Stimulated activated CD4-positive, alpha-beta T cell treated with anti-CD3 and anti-CD28 coated beads, Interleukin-1b, Interleukin-23, amount 100 ng/mL, for 1 hour (primary cell): ENCODE measurements around the gene SOX8.
"Not testable (repeated sequence)": the region's sequence is repeated elsewhere in the genome, so short reads cannot be mapped to it uniquely, and the experiment has no call there.

ENCODE experiments used
- DNase-seq, 2 donors: peaks; one replicate each; pipeline ENCODE4 v3.0.0-alpha.2; 2020; ENCODE audit warnings: low read depth in 2 of 2

SOX8 gene

DNA sequence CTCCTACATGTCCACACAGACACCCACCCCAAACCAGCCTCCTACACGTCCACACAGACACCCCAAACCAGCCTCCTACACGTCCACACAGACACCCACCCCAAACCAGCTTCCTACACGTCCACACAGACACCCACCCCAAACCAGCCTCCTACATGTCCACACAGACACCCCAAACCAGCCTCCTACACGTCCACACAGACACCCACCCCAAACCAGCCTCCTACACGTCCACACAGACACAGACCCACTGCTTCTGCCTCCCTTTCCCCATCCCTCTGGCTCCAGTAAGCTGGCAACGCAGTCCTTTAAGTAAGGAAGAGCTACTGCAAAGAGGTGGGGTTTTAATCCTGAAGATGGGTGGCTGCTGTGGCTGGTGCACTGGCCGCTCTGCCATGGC is 27.8 kb upstream of the SOX8 start:
- not testable (repeated sequence) for DNase-seq

DNA sequence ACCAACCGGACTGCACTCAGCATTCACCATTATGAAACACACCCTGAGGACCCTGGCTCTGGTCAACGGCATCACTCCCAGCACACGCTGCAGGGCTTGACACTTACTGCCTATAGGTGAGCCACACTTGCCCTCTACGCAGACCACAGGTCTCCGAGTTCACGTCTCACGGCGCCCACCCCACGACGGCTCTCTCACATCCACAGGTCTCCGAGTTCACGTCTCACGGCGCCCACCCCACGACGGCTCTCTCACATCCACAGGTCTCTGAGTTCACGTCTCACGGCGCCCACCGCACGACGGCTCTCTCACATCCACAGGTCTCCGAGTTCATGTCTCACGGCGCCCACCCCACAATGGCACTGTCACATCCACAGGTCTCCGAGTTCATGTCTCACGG is 25.8 kb upstream of the SOX8 start:
- DNase-seq: not testable (repeated sequence)

- no peak for DNase-seq
Observed at GRCh38 chr16:959232-960040, 22.1 kb upstream of the SOX8 start.

- DNase-seq: no peak
Observed at GRCh38 chr16:962366-962765, 19.2 kb upstream of the SOX8 start.

- no peak for DNase-seq
Observed at GRCh38 chr16:962901-963814, 18.4 kb upstream of the SOX8 start.

DNA sequence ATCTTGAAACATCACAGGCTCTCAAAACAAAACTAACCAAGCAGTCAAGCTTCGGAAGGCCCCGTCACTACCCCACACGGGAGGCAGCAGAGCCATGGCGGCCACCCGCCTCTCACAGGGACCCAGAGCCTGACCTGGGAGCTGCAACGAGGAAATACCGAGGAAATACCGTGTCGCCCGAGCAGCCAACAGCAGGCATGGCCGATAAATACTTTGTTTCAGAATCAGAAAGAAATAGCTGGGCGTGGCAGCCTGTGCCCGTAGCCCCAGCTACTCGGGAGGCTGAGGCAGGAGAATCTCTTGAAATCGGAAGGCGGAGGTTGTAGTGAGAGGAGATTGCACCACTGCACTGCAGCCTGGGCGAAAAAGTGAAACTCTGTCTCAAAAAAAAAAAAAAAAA is 17.7 kb upstream of the SOX8 start:
- DNase-seq: no peak

GRCh38 chr16:964356-965035 is 17.1 kb upstream of the SOX8 start:
- peak; percentile 21 to 65 for DNase-seq

DNA sequence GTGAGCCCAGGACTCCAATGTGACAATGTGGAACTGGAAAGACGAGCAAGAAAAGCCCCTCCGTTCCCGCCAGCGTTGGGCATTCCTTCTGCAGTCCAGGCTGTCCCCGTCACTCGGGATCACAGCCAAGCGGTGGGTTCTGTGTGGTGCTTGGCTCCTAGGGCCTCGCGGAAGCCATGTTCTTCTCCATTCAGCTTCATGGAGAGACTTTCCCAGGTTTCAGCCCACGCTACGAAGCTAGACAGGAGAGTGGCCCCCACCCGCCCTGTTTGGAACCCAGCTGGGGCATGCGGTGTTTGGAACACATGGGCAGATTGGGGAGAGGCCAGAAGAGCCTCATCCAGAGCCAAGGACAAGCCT is 16.6 kb upstream of the SOX8 start:
- DNase-seq: no peak

- DNase-seq: no peak
Observed at GRCh38 chr16:965487-965886, 16.1 kb upstream of the SOX8 start.

GRCh38 chr16:966035-966434 is 15.5 kb upstream of the SOX8 start:
- no peak for DNase-seq

- no peak for DNase-seq
Observed at GRCh38 chr16:966505-966904, 15.1 kb upstream of the SOX8 start.

DNA sequence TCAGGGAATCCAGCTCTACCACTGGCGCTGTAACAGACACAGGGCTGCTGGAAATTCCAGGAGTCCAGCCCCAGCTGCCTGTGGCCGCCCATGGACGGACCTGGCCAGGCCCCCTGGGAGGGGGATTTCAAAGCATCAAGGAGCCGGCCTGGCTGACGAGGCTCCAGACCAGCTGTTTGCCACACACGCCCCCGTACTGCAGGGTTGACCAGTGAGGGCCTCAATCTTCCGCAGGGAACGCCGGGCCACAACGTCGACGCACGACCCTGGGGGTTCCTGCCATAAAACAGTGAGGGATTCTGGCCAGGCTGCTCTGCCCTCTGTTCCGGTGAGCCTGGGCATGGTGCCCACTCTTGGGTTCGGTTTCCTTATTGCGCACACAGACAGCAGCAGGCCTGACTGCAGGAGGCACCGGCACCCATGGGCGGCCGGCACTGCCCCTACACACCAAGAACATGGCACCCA is 14.5 kb upstream of the SOX8 start:
- DNase-seq: no peak

- DNase-seq: no peak
Observed at GRCh38 chr16:967546-968295, 13.8 kb upstream of the SOX8 start.

DNA sequence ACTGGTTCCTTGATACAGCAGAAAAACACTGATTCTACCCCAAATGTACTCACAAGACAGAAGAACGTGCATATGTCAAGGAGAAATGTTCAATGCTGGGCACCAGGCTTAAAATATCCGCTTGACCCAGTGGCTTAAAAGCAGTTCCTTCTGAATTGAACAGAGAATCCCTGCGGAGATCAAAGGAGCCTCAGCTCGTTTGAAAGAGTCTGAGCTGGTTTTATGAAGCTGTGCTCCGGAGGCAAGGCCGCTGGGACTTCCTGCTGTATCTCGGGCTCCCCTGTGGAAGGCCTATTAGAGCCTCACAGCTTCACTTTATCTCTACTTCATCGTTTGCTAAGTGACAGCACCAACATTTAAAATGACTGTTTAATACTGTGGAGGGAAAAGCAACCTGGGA is 12.9 kb upstream of the SOX8 start:
- DNase-seq: no peak

DNA sequence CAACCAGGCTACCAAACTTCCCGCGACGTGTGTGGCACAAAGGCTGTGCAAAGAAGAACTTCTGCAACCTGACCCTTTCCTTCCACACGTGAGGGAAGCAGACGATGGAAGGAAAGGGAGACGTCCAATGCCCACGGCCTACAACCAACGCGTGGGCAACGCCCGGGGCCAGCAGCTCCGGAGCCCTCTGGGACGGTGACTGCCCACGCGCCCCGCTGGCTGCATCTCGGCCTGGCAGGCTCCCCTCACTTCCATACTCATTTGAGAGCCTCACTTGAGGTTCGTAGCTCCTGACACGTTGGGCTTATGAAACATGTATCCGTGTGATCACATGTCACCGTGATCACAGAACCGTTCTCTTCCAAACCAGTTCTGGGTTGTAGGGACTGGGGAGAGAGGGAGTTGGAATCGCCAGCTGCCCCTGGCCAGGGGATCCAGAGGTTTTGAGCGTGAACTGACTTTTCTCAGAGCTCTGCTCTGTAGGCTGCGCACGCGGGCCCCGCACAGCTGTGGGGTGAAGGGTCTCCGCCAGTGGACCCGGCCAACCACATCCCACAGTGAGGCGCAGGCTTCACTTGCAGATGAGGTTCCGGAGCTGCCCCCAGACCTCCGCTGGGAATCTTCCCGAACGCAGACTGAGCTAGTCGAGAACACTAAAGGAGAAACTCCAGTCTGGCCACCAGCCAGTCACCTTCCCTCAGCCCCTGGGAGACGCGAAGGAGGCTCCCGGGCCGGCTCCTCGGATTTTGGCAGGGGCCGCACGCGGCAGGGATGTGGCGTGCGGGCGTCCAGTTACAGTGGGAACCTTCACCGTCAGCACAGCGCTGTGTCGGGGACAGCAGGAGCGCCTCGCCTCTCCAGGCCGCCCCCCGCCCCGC is 11.8 kb upstream of the SOX8 start:
- no peak for DNase-seq

DNA sequence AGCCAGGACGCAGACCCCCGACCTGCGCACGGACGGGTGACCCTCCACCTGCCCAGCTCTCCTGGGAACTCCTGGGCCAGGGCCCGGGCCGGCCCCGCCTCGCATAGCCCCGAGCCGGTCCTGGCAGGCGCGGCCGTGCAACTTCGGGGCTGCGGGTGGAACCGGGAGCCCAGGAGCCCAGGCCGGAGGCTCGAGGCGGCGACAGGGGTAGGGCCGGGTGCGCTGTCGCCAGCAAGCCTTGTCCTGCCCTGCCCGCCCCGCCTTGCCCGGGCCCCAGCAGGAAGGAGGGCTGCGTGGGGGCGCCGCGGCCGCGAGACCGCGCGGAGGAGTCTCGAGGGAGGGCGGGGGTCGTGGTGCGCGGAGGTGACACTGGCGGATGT is 11.2 kb upstream of the SOX8 start:
- DNase-seq: no peak

DNA sequence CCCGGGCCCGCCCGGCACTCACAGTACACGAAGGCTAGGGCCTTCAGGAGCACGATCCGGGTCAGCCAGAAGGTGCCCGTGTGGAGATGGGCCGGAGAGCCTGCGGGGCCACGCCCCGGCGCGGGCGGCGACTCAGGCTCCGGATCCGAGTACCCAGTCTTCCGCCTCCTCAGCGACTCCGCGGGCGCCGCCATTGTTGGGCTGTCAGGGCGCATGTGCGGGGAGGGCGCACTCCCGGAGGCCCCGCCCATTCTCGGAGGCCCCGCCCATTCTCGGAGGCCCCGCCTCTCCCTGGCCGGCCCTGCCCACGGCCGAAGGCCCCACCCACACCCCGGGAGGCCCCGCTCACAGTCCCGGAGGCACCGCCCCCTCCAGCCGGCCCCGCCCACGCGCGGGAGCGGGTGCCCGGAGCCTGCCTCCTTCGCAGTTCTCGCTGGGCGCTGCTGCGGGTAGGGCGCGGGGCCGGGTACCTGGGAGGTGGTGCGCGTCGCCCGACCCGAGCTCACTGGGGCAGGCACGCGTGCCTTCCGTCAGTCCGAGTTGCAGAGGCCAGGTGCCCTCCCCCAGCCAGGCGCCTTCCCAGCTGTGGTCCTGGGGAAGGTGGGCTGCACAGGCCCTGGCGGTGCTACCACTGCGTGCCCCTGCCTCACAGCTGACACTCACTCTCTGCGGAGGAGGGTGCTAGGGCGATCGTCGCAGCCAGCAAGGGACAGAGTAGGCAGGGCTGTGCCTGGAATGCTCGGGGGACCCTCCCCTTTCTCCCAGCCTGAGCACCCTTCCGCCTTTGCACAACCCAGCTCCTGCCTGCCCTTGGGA is 10.6 kb upstream of the SOX8 start, which contains the start of gene LMF1:
Gene LMF1, minus strand, starts transcription at position 219 of the 816 bp plus-strand sequence. Its CDS starts 4 bp downstream, at position 215.
- peak; percentile 96 to 98 for DNase-seq

- DNase-seq: no peak
Observed at GRCh38 chr16:971582-971905, 10.0 kb upstream of the SOX8 start.

DNA sequence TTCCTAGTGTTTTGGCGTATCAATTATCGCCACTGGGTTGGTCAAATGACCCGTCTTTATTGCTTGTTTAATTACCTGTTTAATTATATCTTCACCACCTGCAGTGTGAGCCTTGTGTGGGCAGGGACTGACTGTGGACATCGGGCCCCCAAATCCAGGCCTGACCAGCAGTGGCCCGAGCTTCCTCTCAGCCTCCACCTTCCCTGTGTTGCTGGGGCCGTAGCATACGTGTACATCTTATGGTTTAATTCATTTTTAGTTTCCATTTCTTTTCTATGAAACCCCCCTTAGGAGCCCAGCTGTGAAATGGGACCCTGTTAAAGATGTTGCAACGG is 9.6 kb upstream of the SOX8 start:
- DNase-seq: no peak
